ENCODE results near the gene PDZD8. TPM values are rescaled to one million over a fixed set of nuclear protein-coding genes. Genes with fewer than 3 reads are reported as not detected.
"Not testable (repeated sequence)": the region's sequence is repeated elsewhere in the genome, so short reads cannot be mapped to it uniquely, and the experiment has no call there.

The PDZD8 gene
- total RNA-seq, 2 donors from 2014 or later = 22.7 to 38.7 TPM

DNA sequence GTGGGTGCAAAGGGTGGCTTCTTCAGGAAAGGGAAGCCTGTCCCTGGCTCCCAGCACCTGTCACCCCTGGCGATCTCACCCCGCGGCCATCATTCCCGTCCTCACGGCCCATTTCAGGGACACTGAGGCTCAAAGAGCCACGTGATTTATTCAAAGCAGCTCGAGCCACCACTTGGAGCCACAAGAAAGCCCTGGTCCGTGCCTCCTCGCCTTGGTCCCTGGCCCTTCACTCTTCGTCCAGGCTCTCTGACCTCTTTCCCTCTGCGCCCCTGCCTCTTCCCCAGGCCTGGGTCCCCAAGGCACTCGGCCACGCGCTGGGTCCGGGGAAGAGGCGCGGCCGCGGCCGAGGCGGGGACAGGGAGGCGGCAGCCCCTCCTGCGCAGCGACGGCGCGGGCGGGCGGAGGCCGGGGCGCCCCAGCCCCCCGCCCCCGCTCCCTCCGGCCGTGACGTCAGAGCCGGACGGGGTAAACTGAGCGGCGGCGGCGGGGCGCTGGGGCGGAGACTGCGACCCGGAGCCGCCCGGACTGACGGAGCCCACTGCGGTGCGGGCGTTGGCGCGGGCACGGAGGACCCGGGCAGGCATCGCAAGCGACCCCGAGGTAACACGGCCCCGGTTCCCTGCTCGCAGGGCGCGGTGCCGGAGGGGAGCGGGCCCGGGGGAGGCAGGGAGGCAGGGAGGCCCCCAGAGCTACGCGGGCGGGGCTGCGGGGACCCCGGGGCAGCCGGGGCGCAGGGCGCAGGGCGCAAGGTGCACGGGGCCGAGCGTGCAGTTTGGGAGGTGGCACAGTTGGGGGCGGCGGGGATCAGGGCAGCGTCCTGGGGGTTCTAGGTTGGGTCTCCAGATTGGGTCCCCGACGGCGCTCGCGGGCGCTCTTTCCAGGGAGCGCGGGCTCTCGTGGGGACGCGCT is 134.4 kb downstream of the PDZD8 start, which contains the start of gene SLC18A2:
Gene SLC18A2, plus strand, starts transcription at position 494 of the 909 bp plus-strand sequence. CDS start 580 bp downstream, outside the sequence.
- WGBS = 7% methylated on average over 39 of the region's 93 CpGs
- Histone ChIP-seq H3K4me3 (peak within 1 kb of the TSS; percentile 20 to 40), H3K9me3 (no peaks in the 10 kb centered on the region), H3K4me1 (replicated peaks) (no peaks in the 10 kb centered on the region), H3K27me3 (replicated peaks; ENCODE audit: insufficient read depth) (no peaks in the 10 kb centered on the region), H3K36me3 (no peaks in the 10 kb centered on the region), H3K27ac (no peak within 1 kb of the TSS)
- intact Hi-C loops (cut with DNase I) = no loop called here
- TF ChIP-seq POLR2AphosphoS5 (IDR thresholded peaks at IDR 0.05) (no peak), POLR2A (IDR thresholded peaks at IDR 0.05) (no peak)
- TF ChIP-seq, protein P1, sequence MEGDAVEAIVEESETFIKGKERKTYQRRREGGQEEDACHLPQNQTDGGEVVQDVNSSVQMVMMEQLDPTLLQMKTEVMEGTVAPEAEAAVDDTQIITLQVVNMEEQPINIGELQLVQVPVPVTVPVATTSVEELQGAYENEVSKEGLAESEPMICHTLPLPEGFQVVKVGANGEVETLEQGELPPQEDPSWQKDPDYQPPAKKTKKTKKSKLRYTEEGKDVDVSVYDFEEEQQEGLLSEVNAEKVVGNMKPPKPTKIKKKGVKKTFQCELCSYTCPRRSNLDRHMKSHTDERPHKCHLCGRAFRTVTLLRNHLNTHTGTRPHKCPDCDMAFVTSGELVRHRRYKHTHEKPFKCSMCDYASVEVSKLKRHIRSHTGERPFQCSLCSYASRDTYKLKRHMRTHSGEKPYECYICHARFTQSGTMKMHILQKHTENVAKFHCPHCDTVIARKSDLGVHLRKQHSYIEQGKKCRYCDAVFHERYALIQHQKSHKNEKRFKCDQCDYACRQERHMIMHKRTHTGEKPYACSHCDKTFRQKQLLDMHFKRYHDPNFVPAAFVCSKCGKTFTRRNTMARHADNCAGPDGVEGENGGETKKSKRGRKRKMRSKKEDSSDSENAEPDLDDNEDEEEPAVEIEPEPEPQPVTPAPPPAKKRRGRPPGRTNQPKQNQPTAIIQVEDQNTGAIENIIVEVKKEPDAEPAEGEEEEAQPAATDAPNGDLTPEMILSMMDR (IDR thresholded peaks at IDR 0.05) = no peak
- no peak for DNase-seq (ENCODE audit: low spot score)

DNA sequence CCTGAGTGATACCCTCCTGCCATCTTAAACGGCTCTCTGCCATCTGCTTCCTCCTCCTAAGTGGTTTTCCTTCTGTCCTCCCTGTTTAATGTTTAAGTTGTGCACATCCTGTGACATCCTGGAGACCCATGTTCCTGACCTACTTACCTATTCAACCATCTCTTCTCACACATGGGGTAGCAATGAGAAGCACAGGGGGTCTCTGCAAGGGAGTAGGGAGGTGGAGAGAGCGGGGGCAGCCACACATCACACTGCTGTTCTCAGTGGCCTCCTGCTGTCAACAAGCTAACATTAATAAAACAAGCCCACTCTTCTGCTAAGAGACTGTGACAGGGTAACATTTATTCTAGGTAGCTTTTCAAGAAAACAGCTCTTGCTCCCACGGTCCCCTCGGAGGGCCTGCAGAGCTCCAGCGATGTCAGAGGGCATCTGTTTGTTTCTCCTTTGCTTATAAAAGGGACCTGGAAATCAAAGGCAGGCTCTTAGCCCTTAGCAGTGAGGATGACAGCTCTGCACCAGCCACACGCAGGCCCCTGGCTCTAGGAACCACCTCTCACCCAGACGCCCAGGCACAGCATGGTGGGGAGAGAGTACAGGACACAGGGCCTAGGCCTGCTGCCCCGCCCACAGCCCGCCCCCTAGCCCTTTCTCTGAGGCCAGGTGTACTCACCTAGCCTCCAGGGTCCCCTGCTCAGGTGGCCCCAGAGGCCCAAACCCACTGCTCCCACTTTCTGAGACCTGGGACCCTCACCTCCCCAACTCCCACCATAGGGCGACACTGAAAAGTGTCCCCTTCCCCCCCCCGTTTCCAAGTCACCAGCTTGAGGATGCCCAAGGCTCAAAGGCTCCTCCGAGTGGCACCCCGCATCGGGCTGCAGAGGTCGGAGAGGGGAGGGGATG is 135.3 kb downstream of the PDZD8 start:
- Histone ChIP-seq H3K9me3 (no peaks in the 10 kb centered on the region), H3K36me3 (no peaks in the 10 kb centered on the region), H3K27ac (no peak overlapping the region), H3K4me1 (replicated peaks) (no peaks in the 10 kb centered on the region), H3K4me3 (no peak overlapping the region), H3K27me3 (replicated peaks; ENCODE audit: insufficient read depth) (no peaks in the 10 kb centered on the region)
- 65% methylated on average over 15 of the region's 15 CpGs for WGBS
- no peak for DNase-seq (ENCODE audit: low spot score)
- intact Hi-C loops (cut with DNase I) = no loop called here
- TF ChIP-seq, protein P1 (IDR thresholded peaks at IDR 0.05) = no peak

DNA sequence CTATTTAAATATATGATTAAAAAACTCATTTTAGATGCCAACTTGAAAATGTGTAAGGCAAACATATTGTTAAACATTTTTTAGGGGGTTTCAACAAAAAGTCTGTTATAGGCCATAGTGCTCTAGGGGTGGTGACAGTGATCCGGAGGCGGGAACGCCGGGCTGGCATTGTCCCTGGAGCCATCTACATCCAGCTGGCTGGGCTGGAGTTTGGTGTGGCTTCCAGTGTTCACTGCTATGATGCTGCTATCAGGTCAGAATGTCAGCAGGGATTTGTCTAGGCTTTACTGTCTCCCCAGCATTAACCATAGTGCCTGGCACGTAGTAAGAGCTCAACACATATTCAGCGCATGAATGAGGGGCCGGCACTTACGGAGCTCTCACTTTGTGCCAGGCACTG is 136.2 kb downstream of the PDZD8 start:
- no peak for DNase-seq (ENCODE audit: low spot score)
- Histone ChIP-seq H3K4me3 (no peak overlapping the region), H3K4me1 (replicated peaks) (no peaks in the 10 kb centered on the region), H3K27ac (no peak overlapping the region), H3K27me3 (replicated peaks; ENCODE audit: insufficient read depth) (no peaks in the 10 kb centered on the region), H3K9me3 (no peaks in the 10 kb centered on the region), H3K36me3 (no peaks in the 10 kb centered on the region)
- TF ChIP-seq POLR2A (IDR thresholded peaks at IDR 0.05) = no peak
- WGBS = 87% methylated on average over 8 of the region's 8 CpGs
- intact Hi-C loops (cut with DNase I) = no loop called here

DNA sequence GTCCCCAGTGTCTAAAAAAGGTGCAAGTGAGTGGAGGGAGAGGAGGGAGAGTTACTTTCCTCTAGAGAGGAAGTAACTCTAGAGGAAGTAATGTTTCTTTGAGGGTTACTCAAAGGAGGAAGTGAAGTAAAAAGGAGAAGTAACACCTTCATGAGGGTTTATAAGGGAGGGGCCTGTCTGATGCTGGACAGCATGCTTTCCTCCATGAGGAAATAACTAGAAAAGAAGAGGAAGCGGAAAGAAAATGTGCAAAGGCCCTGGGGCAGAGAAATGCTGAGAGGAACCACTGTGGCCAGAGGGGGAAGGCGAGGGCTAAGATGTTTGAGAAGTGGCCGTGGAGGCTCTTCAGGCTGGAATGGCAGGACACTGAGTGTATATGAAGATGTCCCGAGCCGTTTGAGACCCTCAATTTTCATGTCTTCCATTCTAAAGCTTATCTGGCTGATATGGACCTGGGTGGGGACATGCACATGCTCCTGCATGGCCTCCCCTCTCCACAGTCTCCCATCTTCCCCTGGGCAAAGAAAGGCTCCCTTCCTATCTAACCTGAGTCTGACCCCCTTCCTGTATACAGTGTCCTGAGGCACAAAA is 137.7 kb downstream of the PDZD8 start:
- intact Hi-C loops (cut with DNase I) = no loop called here
- Histone ChIP-seq H3K4me3 (no peak overlapping the region), H3K27me3 (replicated peaks; ENCODE audit: insufficient read depth) (no peaks in the 10 kb centered on the region), H3K9me3 (no peaks in the 10 kb centered on the region), H3K4me1 (replicated peaks) (no peaks in the 10 kb centered on the region), H3K36me3 (no peaks in the 10 kb centered on the region), H3K27ac (no peak overlapping the region)
- TF ChIP-seq, protein P1 (IDR thresholded peaks at IDR 0.05) = no peak
- TF ChIP-seq POLR2A (IDR thresholded peaks at IDR 0.05) = no peak
- TF ChIP-seq POLR2AphosphoS5 (IDR thresholded peaks at IDR 0.05) = no peak
- WGBS = 82% methylated on average over 5 of the region's 5 CpGs
- DNase-seq (ENCODE audit: low spot score) = no peak

DNA sequence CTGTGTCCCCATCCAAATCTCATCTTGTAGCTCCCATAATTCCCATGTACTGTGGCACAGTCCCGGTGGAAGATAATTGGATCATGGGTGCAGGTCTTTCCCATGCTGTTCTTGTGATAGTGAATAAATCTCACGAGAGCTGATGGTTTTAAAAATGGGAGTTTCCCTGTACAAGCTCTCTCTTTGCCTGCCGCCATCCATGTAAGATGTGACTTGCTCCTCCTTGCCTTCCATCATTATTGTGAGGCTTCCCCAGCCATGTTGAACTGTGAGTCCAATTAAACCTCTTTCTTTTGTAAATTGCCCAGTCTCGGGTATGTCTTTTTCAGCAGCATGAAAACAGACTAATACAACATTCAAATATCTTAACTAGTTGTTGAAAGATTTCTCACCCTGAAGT is 145.1 kb downstream of the PDZD8 start:
- H3K9me3 ChIP-seq; H3K27me3 ChIP-seq (replicated peaks; ENCODE audit: insufficient read depth); intact Hi-C loops (cut with DNase I); H3K27ac ChIP-seq; H3K4me3 ChIP-seq; H3K4me1 ChIP-seq (replicated peaks); H3K36me3 ChIP-seq; DNase-seq (ENCODE audit: low spot score): not testable (repeated sequence)
- 92% methylated on average over 4 of the region's 4 CpGs for WGBS

Data from prostate gland (tissue), 2 donors.